HEK293 (cell line): Measurements from ENCODE around the gene PSMB9.

Experiments
- ZBTB1 ChIP-seq: fragments of 450-650 bp; formaldehyde crosslinking; IDR thresholded peaks from 2 replicates; pipeline ENCODE4 v1.5.1; 2016; ENCODE audit warnings: missing biosample characterization, missing genetic modification characterization
- ZBTB20 ChIP-seq: fragments of 450-650 bp; formaldehyde crosslinking; IDR thresholded peaks from 2 replicates; pipeline ENCODE4 v1.5.1; 2016; ENCODE audit warnings: missing biosample characterization, missing genetic modification characterization
- ZNF311 ChIP-seq: fragments of 450-650 bp; formaldehyde crosslinking; IDR thresholded peaks from 2 replicates; pipeline ENCODE4 v1.5.1; 2017; ENCODE audit warnings: missing biosample characterization, missing genetic modification characterization, borderline replicate concordance
- ZNF404 ChIP-seq: fragments of 450-650 bp; formaldehyde crosslinking; IDR thresholded peaks from 2 replicates; pipeline ENCODE4 v1.5.1; 2017; ENCODE audit warnings: missing biosample characterization, missing genetic modification characterization
- ZNF560 ChIP-seq: fragments of 450-650 bp; formaldehyde crosslinking; IDR thresholded peaks from 2 replicates; pipeline ENCODE4 v1.5.1; 2017; ENCODE audit warnings: missing biosample characterization, missing genetic modification characterization, borderline replicate concordance
- ZNF658 ChIP-seq: fragments of 450-650 bp; formaldehyde crosslinking; IDR thresholded peaks from 2 replicates; pipeline ENCODE4; 2016; ENCODE audit warnings: missing biosample characterization, missing genetic modification characterization
- TF ChIP-seq, protein P1 (sequence below): fragments of 450-650 bp; formaldehyde crosslinking; IDR thresholded peaks from 2 replicates; pipeline ENCODE4 v1.5.1; 2016; ENCODE audit warnings: missing biosample characterization, missing genetic modification characterization
- TF ChIP-seq, protein P2 (sequence below): fragments of 450-650 bp; formaldehyde crosslinking; IDR thresholded peaks from 2 replicates; pipeline ENCODE4 v1.5.1; 2016; ENCODE audit warnings: missing biosample characterization, missing genetic modification characterization
- TF ChIP-seq, protein P3 (sequence below): fragments of 450-650 bp; formaldehyde crosslinking; IDR thresholded peaks from 2 replicates; pipeline ENCODE4 v1.5.1; 2016; ENCODE audit warnings: missing biosample characterization, missing genetic modification characterization
- TF ChIP-seq, protein P4 (sequence below): fragments of 450-650 bp; formaldehyde crosslinking; IDR thresholded peaks from 2 replicates; pipeline ENCODE4 v1.5.1; 2016; ENCODE audit warnings: missing biosample characterization, missing genetic modification characterization

DNA sequence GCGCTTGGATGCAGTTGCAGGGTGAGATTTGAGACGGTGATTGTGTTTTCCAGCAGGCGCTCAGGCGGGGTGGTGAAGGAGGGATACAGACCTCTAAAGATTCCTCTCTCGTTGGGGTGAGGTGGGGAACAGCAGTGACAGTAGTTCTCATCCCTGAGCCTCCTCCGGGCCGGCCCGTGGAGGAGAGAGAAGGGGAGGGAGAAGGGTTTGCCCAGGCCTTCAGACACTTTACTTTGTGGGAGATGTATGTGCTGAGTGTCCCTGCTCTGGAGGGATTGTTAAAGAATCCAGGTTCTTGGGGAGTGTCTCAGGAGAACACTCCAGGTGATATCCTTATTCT, 41.0 kb downstream of the PSMB9 start:
- TF ChIP-seq ZBTB1 (tag by site-specific recombination) (no peak), ZNF658 (tag by site-specific recombination) (no peak), ZNF404 (tag by site-specific recombination) (no peak), ZBTB20 (tag by site-specific recombination) (peak; percentile 74), ZNF311 (tag by site-specific recombination) (no peak), ZNF560 (tag by site-specific recombination) (no peak)
- TF ChIP-seq, protein P1, sequence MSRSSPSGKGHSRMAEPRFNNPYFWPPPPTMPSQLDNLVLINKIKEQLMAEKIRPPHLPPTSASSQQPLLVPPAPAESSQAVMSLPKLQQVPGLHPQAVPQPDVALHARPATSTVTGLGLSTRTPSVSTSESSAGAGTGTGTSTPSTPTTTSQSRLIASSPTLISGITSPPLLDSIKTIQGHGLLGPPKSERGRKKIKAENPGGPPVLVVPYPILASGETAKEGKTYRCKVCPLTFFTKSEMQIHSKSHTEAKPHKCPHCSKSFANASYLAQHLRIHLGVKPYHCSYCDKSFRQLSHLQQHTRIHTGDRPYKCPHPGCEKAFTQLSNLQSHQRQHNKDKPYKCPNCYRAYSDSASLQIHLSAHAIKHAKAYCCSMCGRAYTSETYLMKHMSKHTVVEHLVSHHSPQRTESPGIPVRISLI = no peak
- TF ChIP-seq, protein P2, sequence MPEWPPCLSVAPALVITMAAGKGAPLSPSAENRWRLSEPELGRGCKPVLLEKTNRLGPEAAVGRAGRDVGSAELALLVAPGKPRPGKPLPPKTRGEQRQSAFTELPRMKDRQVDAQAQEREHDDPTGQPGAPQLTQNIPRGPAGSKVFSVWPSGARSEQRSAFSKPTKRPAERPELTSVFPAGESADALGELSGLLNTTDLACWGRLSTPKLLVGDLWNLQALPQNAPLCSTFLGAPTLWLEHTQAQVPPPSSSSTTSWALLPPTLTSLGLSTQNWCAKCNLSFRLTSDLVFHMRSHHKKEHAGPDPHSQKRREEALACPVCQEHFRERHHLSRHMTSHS = no peak
- TF ChIP-seq, protein P3, sequence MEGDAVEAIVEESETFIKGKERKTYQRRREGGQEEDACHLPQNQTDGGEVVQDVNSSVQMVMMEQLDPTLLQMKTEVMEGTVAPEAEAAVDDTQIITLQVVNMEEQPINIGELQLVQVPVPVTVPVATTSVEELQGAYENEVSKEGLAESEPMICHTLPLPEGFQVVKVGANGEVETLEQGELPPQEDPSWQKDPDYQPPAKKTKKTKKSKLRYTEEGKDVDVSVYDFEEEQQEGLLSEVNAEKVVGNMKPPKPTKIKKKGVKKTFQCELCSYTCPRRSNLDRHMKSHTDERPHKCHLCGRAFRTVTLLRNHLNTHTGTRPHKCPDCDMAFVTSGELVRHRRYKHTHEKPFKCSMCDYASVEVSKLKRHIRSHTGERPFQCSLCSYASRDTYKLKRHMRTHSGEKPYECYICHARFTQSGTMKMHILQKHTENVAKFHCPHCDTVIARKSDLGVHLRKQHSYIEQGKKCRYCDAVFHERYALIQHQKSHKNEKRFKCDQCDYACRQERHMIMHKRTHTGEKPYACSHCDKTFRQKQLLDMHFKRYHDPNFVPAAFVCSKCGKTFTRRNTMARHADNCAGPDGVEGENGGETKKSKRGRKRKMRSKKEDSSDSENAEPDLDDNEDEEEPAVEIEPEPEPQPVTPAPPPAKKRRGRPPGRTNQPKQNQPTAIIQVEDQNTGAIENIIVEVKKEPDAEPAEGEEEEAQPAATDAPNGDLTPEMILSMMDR = no peak
- TF ChIP-seq, protein P4, sequence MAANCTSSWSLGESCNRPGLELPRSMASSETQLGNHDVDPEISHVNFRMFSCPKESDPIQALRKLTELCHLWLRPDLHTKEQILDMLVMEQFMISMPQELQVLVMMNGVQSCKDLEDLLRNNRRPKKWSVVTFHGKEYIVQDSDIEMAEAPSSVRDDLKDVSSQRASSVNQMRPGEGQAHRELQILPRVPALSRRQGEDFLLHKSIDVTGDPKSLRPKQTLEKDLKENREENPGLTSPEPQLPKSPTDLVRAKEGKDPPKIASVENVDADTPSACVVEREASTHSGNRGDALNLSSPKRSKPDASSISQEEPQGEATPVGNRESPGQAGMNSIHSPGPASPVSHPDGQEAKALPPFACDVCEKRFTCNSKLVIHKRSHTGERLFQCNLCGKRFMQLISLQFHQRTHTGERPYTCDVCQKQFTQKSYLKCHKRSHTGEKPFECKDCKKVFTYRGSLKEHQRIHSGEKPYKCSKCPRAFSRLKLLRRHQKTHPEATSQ (tag by site-specific recombination) = no peak
